Measurements from ENCODE around the gene NAT8L.

NAT8L gene

GRCh38 chr4:2096073-2096609 lies 37.0 kb downstream of the NAT8L start:
- no peak for DNase-seq

DNA sequence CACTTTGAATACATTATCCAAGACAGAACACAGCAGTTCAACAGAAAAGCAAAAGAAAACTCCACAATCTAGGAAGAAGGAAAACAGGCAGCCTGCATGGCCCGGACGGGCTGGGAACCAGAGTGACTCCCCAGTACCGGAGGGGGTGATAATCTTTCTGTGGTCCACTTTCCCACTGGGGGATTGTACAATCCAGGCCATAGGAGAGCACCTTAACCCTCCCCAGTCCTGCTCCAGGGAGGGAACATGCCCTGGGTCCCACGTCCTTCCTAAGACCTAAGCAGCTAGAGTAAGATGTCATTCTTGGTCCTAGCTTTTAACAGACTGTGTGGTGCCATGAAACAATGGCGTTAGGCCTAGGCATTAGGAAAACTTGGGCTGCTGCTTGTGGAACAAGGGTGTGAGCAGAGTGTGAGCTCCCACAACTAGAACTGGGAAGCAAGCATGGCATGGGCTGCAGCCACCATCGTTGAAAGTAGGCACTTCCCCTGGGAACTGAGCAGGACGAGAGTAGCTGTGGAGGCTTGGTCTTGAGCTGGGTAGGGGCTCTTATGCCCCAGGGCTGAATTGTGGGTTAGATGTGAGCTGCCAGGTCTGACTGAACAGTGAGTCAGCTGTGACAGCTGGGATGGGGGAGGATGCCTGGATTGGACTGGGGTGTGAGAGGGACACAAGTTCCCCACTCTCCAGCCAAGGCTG lies 42.4 kb downstream of the NAT8L start:
- DNase-seq, result no peak

- no peak for DNase-seq
Observed at GRCh38 chr4:2102045-2102883, 43.1 kb downstream of the NAT8L start.

GRCh38 chr4:2103127-2103842 lies 44.2 kb downstream of the NAT8L start:
- no peak for DNase-seq

DNA sequence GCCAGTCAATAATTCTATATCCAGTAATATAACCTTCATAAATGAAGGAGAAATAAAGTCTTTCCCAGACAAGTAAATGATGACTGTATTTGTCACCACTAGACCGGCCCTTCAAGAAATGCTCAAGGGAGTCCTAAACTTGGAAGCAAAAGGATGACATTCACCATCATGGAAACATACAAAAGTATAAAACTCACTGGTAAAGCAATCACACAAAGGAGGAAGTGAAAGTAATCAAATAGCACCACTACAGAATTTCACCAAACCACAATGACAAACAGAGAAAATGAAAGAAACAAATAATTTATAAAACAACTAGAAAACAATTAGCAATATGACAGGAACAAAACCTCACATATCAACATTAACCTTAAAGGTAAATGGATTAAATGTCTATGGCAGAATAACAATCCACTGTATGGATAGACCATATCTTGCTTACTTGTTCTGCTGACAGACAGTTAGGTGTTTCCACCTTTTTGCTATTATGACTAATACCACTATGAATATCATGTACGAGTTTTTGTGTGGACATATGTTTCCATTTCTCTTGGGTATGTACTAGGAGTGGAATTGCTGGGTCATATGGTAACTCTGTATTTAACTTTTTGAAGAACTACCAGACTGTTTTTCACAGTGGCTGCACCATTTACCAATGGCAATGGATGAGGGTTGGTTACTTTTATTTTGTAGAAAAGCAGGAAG lies 44.9 kb downstream of the NAT8L start:
- DNase-seq, result no peak

DNA sequence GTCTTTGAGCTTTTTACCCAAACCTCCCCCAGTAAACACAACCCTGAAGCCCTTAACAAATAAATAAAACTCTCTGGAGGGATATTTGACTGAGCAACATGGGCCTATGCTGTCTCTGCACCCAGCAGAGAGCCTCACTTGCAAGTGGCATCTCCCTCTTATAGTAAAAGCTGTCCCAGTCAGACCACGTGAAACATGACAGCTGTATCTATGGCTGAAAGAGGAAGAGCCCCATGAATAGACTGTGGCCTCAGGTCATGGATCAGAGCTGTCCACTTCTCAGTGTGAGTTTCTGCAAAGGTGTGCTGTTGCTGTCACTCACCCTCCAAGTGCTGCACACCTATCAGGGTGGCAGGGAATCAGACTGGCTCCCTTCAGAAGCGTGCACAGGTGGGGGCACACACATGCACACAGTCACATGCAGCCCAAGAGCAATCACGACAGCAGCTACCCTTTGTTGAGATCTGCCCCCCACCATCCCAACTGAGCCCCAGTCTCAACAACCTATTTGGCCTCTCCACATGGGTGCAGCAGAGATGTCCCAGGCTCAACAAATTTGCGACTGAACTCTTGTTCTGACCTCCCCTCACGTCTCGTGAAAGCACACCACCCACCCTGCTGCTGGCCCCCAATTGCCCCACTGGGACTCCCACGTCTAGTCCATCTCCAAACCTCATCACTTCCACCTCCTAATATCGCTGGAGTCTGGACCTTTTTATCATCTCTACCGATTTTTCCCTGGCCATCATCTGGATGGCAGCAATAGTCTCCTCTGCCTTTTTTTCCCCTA lies 45.6 kb downstream of the NAT8L start:
- no peak for DNase-seq

GRCh38 chr4:2105559-2105958 lies 46.4 kb downstream of the NAT8L start:
- no peak for DNase-seq

DNA sequence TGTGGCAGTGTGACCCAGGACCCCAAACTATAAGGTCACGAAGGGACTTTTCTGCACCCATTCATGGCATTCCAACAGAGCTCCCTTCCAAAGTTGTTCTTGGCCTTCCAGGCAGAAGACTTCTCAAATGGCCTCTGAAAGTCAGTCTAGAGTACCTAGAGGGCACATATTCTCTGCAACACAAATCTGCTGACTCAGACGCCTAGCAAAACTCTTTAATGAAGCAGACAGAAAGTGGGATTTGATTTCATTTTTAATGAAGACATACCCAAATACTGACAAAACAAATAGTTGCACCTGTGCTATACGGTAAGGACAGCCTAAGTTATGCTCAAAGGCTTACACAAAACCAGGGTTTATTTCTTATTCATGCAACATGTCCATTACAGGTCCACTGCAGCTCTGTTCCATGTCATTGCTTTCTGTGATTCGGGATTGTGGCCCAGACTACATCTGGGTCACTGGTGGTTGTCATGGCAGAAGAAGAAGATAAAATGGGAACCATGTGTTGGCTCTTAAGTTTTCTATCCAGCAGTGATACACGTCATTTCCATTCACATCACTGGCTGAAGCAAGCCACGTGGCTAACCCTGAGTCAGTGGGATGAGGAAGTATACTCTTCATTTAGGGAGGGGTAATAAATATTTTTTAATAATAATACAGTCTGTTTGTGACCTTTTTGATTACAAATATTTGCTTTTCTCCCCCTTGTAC lies 57.7 kb downstream of the NAT8L start:
- DNase-seq, result no peak

All from NCI-H69 (cell line).